ENCODE measurements around the gene FMO3. TPM values are rescaled to one million over a fixed set of nuclear protein-coding genes. Genes with fewer than 3 reads are reported as not detected.

Gene FMO3
- total RNA-seq, 1 experiment from 2014 or later = 0.12 TPM

- no peak for TF ChIP-seq ELF1 (IDR thresholded peaks at IDR 0.05; ENCODE audit: borderline replicate concordance, low read depth)
- no peak for TF ChIP-seq POLR2A (IDR thresholded peaks at IDR 0.05; ENCODE audit: borderline replicate concordance, extremely low read depth, insufficient read depth, insufficient read length)
- no peak for TF ChIP-seq RAD21 (IDR thresholded peaks at IDR 0.05; ENCODE audit: low read depth)
- no peak for TF ChIP-seq TCF7L2 (IDR thresholded peaks at IDR 0.05; ENCODE audit: borderline replicate concordance, extremely low read depth, insufficient read depth, insufficient read length)
- no peak for TF ChIP-seq SP1 (IDR thresholded peaks at IDR 0.05; ENCODE audit: low read depth)
These were observed 26.0 kb downstream of the FMO3 start (continued) for GRCh38 chr1:171116676-171117075.

- CTCF ChIA-PET = no interaction called here
- H3K27ac ChIP-seq (ENCODE audit: low read depth, low read length) = no peak overlapping the region
- RAD21 ChIA-PET (ENCODE audit: low non-redundant PET in 1 of 2, low total read pairs in 2 of 2, uncharacterized antibody in 2 of 2, unreplicated experiment in 2 of 2) = no interaction called here
- no peaks in the 10 kb centered on the region for H4K20me1 ChIP-seq (ENCODE audit: insufficient read depth)
- H3K4me2 ChIP-seq (ENCODE audit: low read length) = no peak overlapping the region
- intact Hi-C loops (cut with micrococcal nuclease) = no loop called here
- BruUV-seq (replicated peaks) = no TSS peak
- no peaks in the 10 kb centered on the region for H3K36me3 ChIP-seq (ENCODE audit: control insufficient read depth in 1 of 2, insufficient read depth in 2 of 2, low read length in 2 of 2)
- H3K9ac ChIP-seq (ENCODE audit: low read length) = no peak overlapping the region
- DNase-seq (ENCODE audit: low read depth, low spot score) (no peak), ATAC-seq (no peak)
- H3K9me3 ChIP-seq (ENCODE audit: control insufficient read depth in 1 of 2, insufficient read depth in 1 of 2, low read depth in 1 of 2, low read length in 2 of 2) = no peaks in the 10 kb centered on the region
- no peak overlapping the region for H2AFZ ChIP-seq (ENCODE audit: low read depth, low read length, poor library complexity, severe bottlenecking)
- peaks cover 8% of the 10 kb centered on the region; the same call in 1 of the 2 replicates for H3K27me3 ChIP-seq (ENCODE audit: insufficient read depth, low read length)
- TF ChIP-seq JUND (IDR thresholded peaks at IDR 0.05) (no peak), RAD21 (IDR thresholded peaks at IDR 0.05; ENCODE audit: low read depth) (no peak), EZH2 (IDR thresholded peaks at IDR 0.05) (no peak), SRF (IDR thresholded peaks at IDR 0.05; ENCODE audit: low read depth) (no peak), FOSL1 (IDR thresholded peaks at IDR 0.05; ENCODE audit: low read depth) (no peak), SP1 (IDR thresholded peaks at IDR 0.05; ENCODE audit: low read depth) (no peak), TCF7L2 (IDR thresholded peaks at IDR 0.05; ENCODE audit: borderline replicate concordance, extremely low read depth, insufficient read depth, insufficient read length) (no peak), CEBPB (IDR thresholded peaks at IDR 0.05; ENCODE audit: low read depth) (no peak)
- no peak overlapping the region for H3K4me3 ChIP-seq (replicated peaks in 1 of 2; ENCODE audit: low read depth in 1 of 2, low read length in 2 of 2)
- POLR2A ChIA-PET = no interaction called here
- H3K4me1 ChIP-seq (ENCODE audit: control insufficient read depth in 1 of 2, insufficient read depth in 2 of 2, low read length in 2 of 2) = no peaks in the 10 kb centered on the region
- H3K9me2 ChIP-seq (ENCODE audit: insufficient read depth) = no peaks in the 10 kb centered on the region
- H3K79me2 ChIP-seq (ENCODE audit: insufficient read depth, low read length) = no peaks in the 10 kb centered on the region
These were observed 26.4 kb downstream of the FMO3 start for GRCh38 chr1:171117085-171117484.

GRCh38 chr1:171119648-171120047 is 28.9 kb downstream of the FMO3 start:
- Histone ChIP-seq H2AFZ (ENCODE audit: low read depth, low read length, poor library complexity, severe bottlenecking) (no peak overlapping the region), H3K9ac (ENCODE audit: low read length) (no peak overlapping the region), H3K27ac (ENCODE audit: low read depth, low read length) (no peak overlapping the region), H3K9me3 (ENCODE audit: control insufficient read depth in 1 of 2, insufficient read depth in 1 of 2, low read depth in 1 of 2, low read length in 2 of 2) (no peaks in the 10 kb centered on the region), H4K20me1 (ENCODE audit: insufficient read depth) (no peaks in the 10 kb centered on the region), H3K4me2 (ENCODE audit: low read length) (no peak overlapping the region), H3K79me2 (ENCODE audit: insufficient read depth, low read length) (no peaks in the 10 kb centered on the region), H3K4me1 (ENCODE audit: control insufficient read depth in 1 of 2, insufficient read depth in 2 of 2, low read length in 2 of 2) (no peaks in the 10 kb centered on the region), H3K9me2 (ENCODE audit: insufficient read depth) (no peaks in the 10 kb centered on the region), H3K4me3 (replicated peaks in 1 of 2; ENCODE audit: low read depth in 1 of 2, low read length in 2 of 2) (no peak overlapping the region), H3K36me3 (ENCODE audit: control insufficient read depth in 1 of 2, insufficient read depth in 2 of 2, low read length in 2 of 2) (no peaks in the 10 kb centered on the region), H3K27me3 (ENCODE audit: insufficient read depth, low read length) (peaks cover 3% of the 10 kb centered on the region; the same call in 1 of the 2 replicates)
- ChIA-PET CTCF (no interaction called here), RAD21 (ENCODE audit: low non-redundant PET in 1 of 2, low total read pairs in 2 of 2, uncharacterized antibody in 2 of 2, unreplicated experiment in 2 of 2) (no interaction called here), POLR2A (no interaction called here)
- intact Hi-C loops (cut with micrococcal nuclease) = no loop called here
- ATAC-seq (no peak), DNase-seq (ENCODE audit: low read depth, low spot score) (no peak)
- BruUV-seq (replicated peaks) = no TSS peak
- TF ChIP-seq ELF1 (IDR thresholded peaks at IDR 0.05; ENCODE audit: borderline replicate concordance, low read depth) = no peak

All from HCT116 (cell line).